ENCODE results near the gene GHR.
A peak's percentile ranks its signal among the peaks of the same experiment; 100 is the strongest.

DNA sequence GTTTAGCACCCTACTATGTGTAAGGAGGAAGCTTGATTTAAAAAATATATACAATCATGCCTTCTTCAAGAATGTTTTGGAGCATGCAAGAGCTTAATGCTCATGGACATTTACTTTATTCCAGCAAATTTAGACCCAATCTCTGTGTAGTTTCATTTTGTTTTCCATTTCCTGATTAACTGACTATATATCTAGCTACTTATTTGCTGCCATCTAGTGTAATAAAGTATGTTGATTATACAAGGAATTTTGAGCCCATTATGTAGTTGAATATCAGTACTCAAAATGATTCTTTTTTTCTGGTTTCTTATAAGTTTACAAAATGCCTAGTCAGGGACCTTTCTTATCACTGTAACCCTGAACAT, 233.4 kb downstream of the GHR start:
- TF ChIP-seq, protein P1, sequence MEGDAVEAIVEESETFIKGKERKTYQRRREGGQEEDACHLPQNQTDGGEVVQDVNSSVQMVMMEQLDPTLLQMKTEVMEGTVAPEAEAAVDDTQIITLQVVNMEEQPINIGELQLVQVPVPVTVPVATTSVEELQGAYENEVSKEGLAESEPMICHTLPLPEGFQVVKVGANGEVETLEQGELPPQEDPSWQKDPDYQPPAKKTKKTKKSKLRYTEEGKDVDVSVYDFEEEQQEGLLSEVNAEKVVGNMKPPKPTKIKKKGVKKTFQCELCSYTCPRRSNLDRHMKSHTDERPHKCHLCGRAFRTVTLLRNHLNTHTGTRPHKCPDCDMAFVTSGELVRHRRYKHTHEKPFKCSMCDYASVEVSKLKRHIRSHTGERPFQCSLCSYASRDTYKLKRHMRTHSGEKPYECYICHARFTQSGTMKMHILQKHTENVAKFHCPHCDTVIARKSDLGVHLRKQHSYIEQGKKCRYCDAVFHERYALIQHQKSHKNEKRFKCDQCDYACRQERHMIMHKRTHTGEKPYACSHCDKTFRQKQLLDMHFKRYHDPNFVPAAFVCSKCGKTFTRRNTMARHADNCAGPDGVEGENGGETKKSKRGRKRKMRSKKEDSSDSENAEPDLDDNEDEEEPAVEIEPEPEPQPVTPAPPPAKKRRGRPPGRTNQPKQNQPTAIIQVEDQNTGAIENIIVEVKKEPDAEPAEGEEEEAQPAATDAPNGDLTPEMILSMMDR (conservative IDR thresholded peaks at IDR 0.05 in 1 of 2, IDR thresholded peaks at IDR 0.05 in 1 of 2; ENCODE audit: extremely low read depth in 1 of 2, insufficient read depth in 1 of 2, low read depth in 1 of 2, low read length in 2 of 2), result peak; percentile 19 to 48
- TF ChIP-seq EZH2 (IDR thresholded peaks at IDR 0.05; ENCODE audit: borderline replicate concordance, low read length), result no peak

All from mammary epithelial cell (primary cell).